ENCODE results near the gene PPP2R2D.

Gene PPP2R2D

GRCh38 chr10:131906269-131906639 is 5.4 kb downstream of the PPP2R2D start:
- TF ChIP-seq TSHZ2 (CRISPR knock-in tag; IDR thresholded peaks at IDR 0.05), result no peak
- TF ChIP-seq ZFP30 (CRISPR knock-in tag; IDR thresholded peaks at IDR 0.05), result no peak
- TF ChIP-seq ESRRG (CRISPR knock-in tag; IDR thresholded peaks at IDR 0.05), result no peak
- no peak for TF ChIP-seq BACH2 (CRISPR knock-in tag; IDR thresholded peaks at IDR 0.05; ENCODE audit: borderline replicate concordance)
- no peak for TF ChIP-seq CSDC2 (CRISPR knock-in tag; IDR thresholded peaks at IDR 0.05)
- TF ChIP-seq ISL1 (CRISPR knock-in tag; IDR thresholded peaks at IDR 0.05), result no peak
- TF ChIP-seq ZFP3 (CRISPR knock-in tag; IDR thresholded peaks at IDR 0.05), result no peak
- no peak for TF ChIP-seq POU6F1 (CRISPR knock-in tag; IDR thresholded peaks at IDR 0.05; ENCODE audit: borderline replicate concordance, low read depth)
- TF ChIP-seq PATZ1 (CRISPR knock-in tag; IDR thresholded peaks at IDR 0.05; ENCODE audit: borderline replicate concordance), result no peak
- no peak for TF ChIP-seq SNAI2 (CRISPR knock-in tag; IDR thresholded peaks at IDR 0.05)
- no peak for TF ChIP-seq TOX (CRISPR knock-in tag; IDR thresholded peaks at IDR 0.05; ENCODE audit: borderline replicate concordance)
- no peak for TF ChIP-seq ZNF565 (CRISPR knock-in tag; conservative IDR thresholded peaks at IDR 0.05; ENCODE audit: low read depth)
- TF ChIP-seq OSR1 (CRISPR knock-in tag; IDR thresholded peaks at IDR 0.05), result no peak
- TF ChIP-seq ARNTL (CRISPR knock-in tag; IDR thresholded peaks at IDR 0.05; ENCODE audit: borderline replicate concordance, low read depth), result no peak
- TF ChIP-seq ZC3H10 (CRISPR knock-in tag; IDR thresholded peaks at IDR 0.05), result no peak
- TF ChIP-seq RARB (CRISPR knock-in tag; IDR thresholded peaks at IDR 0.05), result no peak
- TF ChIP-seq CSRNP3 (CRISPR knock-in tag; IDR thresholded peaks at IDR 0.05), result no peak
- no peak for TF ChIP-seq CREB5 (CRISPR knock-in tag; IDR thresholded peaks at IDR 0.05; ENCODE audit: low read depth)
- no peak for TF ChIP-seq ZNF8 (CRISPR knock-in tag; IDR thresholded peaks at IDR 0.05)
- TF ChIP-seq TCF4 (CRISPR knock-in tag; IDR thresholded peaks at IDR 0.05; ENCODE audit: borderline replicate concordance), result no peak
- ATAC-seq, result no peak

- TF ChIP-seq CSRNP3 (CRISPR knock-in tag; IDR thresholded peaks at IDR 0.05) (no peak), GLIS3 (CRISPR knock-in tag; IDR thresholded peaks at IDR 0.05) (no peak), OSR1 (CRISPR knock-in tag; IDR thresholded peaks at IDR 0.05) (no peak), PPARA (CRISPR knock-in tag; IDR thresholded peaks at IDR 0.05; ENCODE audit: borderline replicate concordance) (no peak), SNAI2 (CRISPR knock-in tag; IDR thresholded peaks at IDR 0.05) (no peak), TSHZ2 (CRISPR knock-in tag; IDR thresholded peaks at IDR 0.05) (no peak), ESRRG (CRISPR knock-in tag; IDR thresholded peaks at IDR 0.05) (no peak), ZC3H10 (CRISPR knock-in tag; IDR thresholded peaks at IDR 0.05) (no peak), PATZ1 (CRISPR knock-in tag; IDR thresholded peaks at IDR 0.05; ENCODE audit: borderline replicate concordance) (no peak), ZNF565 (CRISPR knock-in tag; conservative IDR thresholded peaks at IDR 0.05; ENCODE audit: low read depth) (no peak), TCF4 (CRISPR knock-in tag; IDR thresholded peaks at IDR 0.05; ENCODE audit: borderline replicate concordance) (no peak), ZFP30 (CRISPR knock-in tag; IDR thresholded peaks at IDR 0.05) (no peak), ARNTL (CRISPR knock-in tag; IDR thresholded peaks at IDR 0.05; ENCODE audit: borderline replicate concordance, low read depth) (no peak)
- no peak for ATAC-seq
These were observed 6.9 kb downstream of the PPP2R2D start for GRCh38 chr10:131907679-131908078.

Measured in SK-N-SH treated with all-trans-retinoic acid at 6 μM for 48 hours (cell line).